Stomach (tissue), 9 donors: Measurements from ENCODE around the gene BBX. TPM values are rescaled to one million over a fixed set of nuclear protein-coding genes. Genes with fewer than 3 reads are reported as not detected.

Experiments
- DNase-seq, 2 donors: peaks; one replicate each; pipeline versions ENCODE4 v3.0.0 to v3.0.0-alpha.2; 2013 to 2019
- H3K27ac ChIP-seq, 5 donors: fragments of 200-600 bp in 4 of 5; sonication (generic) in 4 of 5; one replicate each; pipeline ENCODE4 v1.5.1; 2013 to 2019; ENCODE audit warnings: mild to moderate bottlenecking in 1 of 5, moderate library complexity in 1 of 5
- H3K27me3 ChIP-seq, 3 donors: fragments of 200-600 bp; sonication (generic); one replicate each; pipeline ENCODE4 v1.5.1; 2017 to 2019; ENCODE audit warnings: mixed run types in 1 of 3
- H3K36me3 ChIP-seq, 4 donors: fragments of 200-600 bp; sonication (generic); 1 replicate in 3 of 4; 2 replicates in 1 of 4; pipeline ENCODE4 v1.5.1; 2016 to 2019
- H3K4me1 ChIP-seq, 4 donors: fragments of 200-600 bp; sonication (generic); one replicate each; pipeline ENCODE4 v1.5.1; 2016 to 2019
- H3K4me3 ChIP-seq, 4 donors: fragments of 200-600 bp; sonication (generic) in 3 of 4; one replicate each; pipeline ENCODE4 v1.5.1; 2016 to 2019; ENCODE audit warnings: mild to moderate bottlenecking in 1 of 4
- H3K9me3 ChIP-seq, 4 donors: fragments of 200-600 bp; sonication (generic); one replicate each; pipeline ENCODE4 v1.5.1; 2016 to 2019
- CTCF ChIP-seq, 7 experiments: fragments of 450-650 bp in 4 of 7; fragments of 200-600 bp in 3 of 7; sonication (generic) in 3 of 7; IDR thresholded peaks; one replicate each; pipeline ENCODE4 v1.5.1; 2016 to 2019; ENCODE audit warnings: antibody characterized with exemption in 7 of 7, control low read depth in 2 of 7, mild to moderate bottlenecking in 1 of 7
- EP300 ChIP-seq: sonication (generic); formaldehyde crosslinking; IDR thresholded peaks from one replicate; pipeline ENCODE4 v1.6.1; 2017; ENCODE audit warnings: antibody characterized with exemption
- POLR2A ChIP-seq, 4 donors: fragments of 450-650 bp; IDR thresholded peaks; one replicate each; pipeline ENCODE4 v1.6.1; 2016; ENCODE audit warnings: antibody characterized with exemption in 4 of 4, control low read depth in 2 of 4, mild to moderate bottlenecking in 1 of 4, moderate library complexity in 1 of 4
- POLR2AphosphoS5 ChIP-seq, 3 donors: sonication (generic); formaldehyde crosslinking; IDR thresholded peaks; one replicate each; pipeline ENCODE4 v1.6.1; 2016; ENCODE audit warnings: antibody characterized with exemption in 3 of 3
- WGBS, 5 donors: extraction: QIAGEN DNeasy Blood & Tissue Kit in 3 of 5; methylation state at CpG; one replicate each; pipeline versions ENCODE4 v1.1.5 to v1.1.7; 2013 to 2018; 5-methylcytosine and 5-hydroxymethylcytosine counted together
- intact Hi-C: fragments of 100-400 bp; cut with DNase I; formaldehyde crosslinking; loops from one replicate; pipeline ENCODE4 v1.15.1; 2023; ENCODE audit warnings: low total_unique reads
- polyA plus RNA-seq, 3 donors: library from polyadenylated mRNA; stranded (reverse); fragments of 200-250 nt; gene quantifications; one replicate each; pipeline ENCODE4 v1.2.3, GENCODE V29; 2013
- total RNA-seq, 5 donors: library from RNA; depleted of rRNA; stranded (reverse); fragments of >200 nt; gene quantifications; one replicate each; pipeline versions ENCODE4 v1.1.0 to v1.2.3, GENCODE V29; 2014 to 2016
- donor health status: healthy with polysubstance abuse.
- donor health status: Bipolar disorder and iron deficiency.
- donor health status: healthy.

The BBX gene
- total and polyA plus RNA-seq, 8 donors = 4.6 to 81.1 (median 45.2) TPM

- WGBS, 5 donors = 0 to 2% (median 0%) methylated on average over 1 to 27 of the region's 27 CpGs; no CpG with 5 or more reads in 1 of the 5 donors
- no peaks in the 10 kb centered on the region for H3K27me3 ChIP-seq
- H3K9me3 ChIP-seq = no peaks in the 10 kb centered on the region
- intact Hi-C loops = no loop called here
- TF ChIP-seq CTCF (IDR thresholded peaks at IDR 0.05) = no peak
- no peak for TF ChIP-seq EP300
- no peak for TF ChIP-seq POLR2AphosphoS5 (IDR thresholded peaks at IDR 0.05)
- no peak for TF ChIP-seq POLR2A (IDR thresholded peaks at IDR 0.05)
- H3K4me3 ChIP-seq = peak overlapping the region; percentile 69 to 96 (median 90)
- peak overlapping the region; percentile 91 to 96 (median 92) for H3K27ac ChIP-seq
- DNase-seq = no peak
- peaks cover 4 to 23% (median 17%) of the 10 kb centered on the region in 4 donors for H3K4me1 ChIP-seq
- no peaks in the 10 kb centered on the region for H3K36me3 ChIP-seq
Measured at GRCh38 chr3:107523289-107523538, 452 bp downstream of the BBX start.

GRCh38 chr3:107523539-107524325, 970 bp downstream of the BBX start:
- TF ChIP-seq EP300 (no peak), CTCF (IDR thresholded peaks at IDR 0.05) (no peak), POLR2A (IDR thresholded peaks at IDR 0.05) (no peak), POLR2AphosphoS5 (IDR thresholded peaks at IDR 0.05) (no peak)
- intact Hi-C loops = no loop called here
- H3K36me3 ChIP-seq = no peaks in the 10 kb centered on the region
- H3K9me3 ChIP-seq = no peaks in the 10 kb centered on the region
- H3K4me1 ChIP-seq = peaks cover 4 to 23% (median 17%) of the 10 kb centered on the region in 4 donors
- DNase-seq = peak; percentile 64 to 82
- WGBS, 5 donors = 0 to 1% (median 0%) methylated on average over 22 to 40 of the region's 40 CpGs
- peak overlapping the region; percentile 69 to 96 (median 90) for H3K4me3 ChIP-seq
- no peaks in the 10 kb centered on the region for H3K27me3 ChIP-seq
- H3K27ac ChIP-seq = peak overlapping the region; percentile 91 to 96 (median 92)

GRCh38 chr3:107524326-107524840, 1.6 kb downstream of the BBX start:
- Histone ChIP-seq H3K4me3 (peak overlapping the region; percentile 69 to 96 (median 90)), H3K27ac (peak overlapping the region; percentile 91 to 96 (median 92)), H3K9me3 (no peaks in the 10 kb centered on the region), H3K27me3 (no peaks in the 10 kb centered on the region), H3K36me3 (no peaks in the 10 kb centered on the region), H3K4me1 (peaks cover 4 to 23% (median 17%) of the 10 kb centered on the region in 4 donors)
- 0 to 1% (median 0%) methylated on average over 17 to 18 of the region's 18 CpGs for WGBS, 5 donors
- intact Hi-C loops = no loop called here
- peak in 1 of 2 donors; percentile 64 for DNase-seq
- no peak for TF ChIP-seq POLR2AphosphoS5 (IDR thresholded peaks at IDR 0.05)
- TF ChIP-seq CTCF (IDR thresholded peaks at IDR 0.05) = no peak
- TF ChIP-seq POLR2A (IDR thresholded peaks at IDR 0.05) = no peak
- no peak for TF ChIP-seq EP300

- H3K9me3 ChIP-seq = no peaks in the 10 kb centered on the region
- peak overlapping the region; percentile 91 to 96 (median 92) for H3K27ac ChIP-seq
- no peak for TF ChIP-seq EP300
- TF ChIP-seq POLR2A (IDR thresholded peaks at IDR 0.05) = no peak
- TF ChIP-seq POLR2AphosphoS5 (IDR thresholded peaks at IDR 0.05) = no peak
- no peak for TF ChIP-seq CTCF (IDR thresholded peaks at IDR 0.05)
- 0 to 1% (median 0%) methylated on average over 42 to 70 of the region's 70 CpGs for WGBS, 5 donors
- no peaks in the 10 kb centered on the region for H3K27me3 ChIP-seq
- peaks cover 4 to 23% (median 17%) of the 10 kb centered on the region in 4 donors for H3K4me1 ChIP-seq
- intact Hi-C loops = no loop called here
- H3K4me3 ChIP-seq = peak overlapping the region; percentile 69 to 96 (median 90)
- no peaks in the 10 kb centered on the region for H3K36me3 ChIP-seq
- DNase-seq = peak; percentile 50 to 83
Measured at GRCh38 chr3:107524841-107525643, 2.3 kb downstream of the BBX start.
